Measurements from ENCODE around the gene SPECC1.
"Not testable (repeated sequence)": the region's sequence is repeated elsewhere in the genome, so short reads cannot be mapped to it uniquely, and the experiment has no call there.

Gene SPECC1

DNA sequence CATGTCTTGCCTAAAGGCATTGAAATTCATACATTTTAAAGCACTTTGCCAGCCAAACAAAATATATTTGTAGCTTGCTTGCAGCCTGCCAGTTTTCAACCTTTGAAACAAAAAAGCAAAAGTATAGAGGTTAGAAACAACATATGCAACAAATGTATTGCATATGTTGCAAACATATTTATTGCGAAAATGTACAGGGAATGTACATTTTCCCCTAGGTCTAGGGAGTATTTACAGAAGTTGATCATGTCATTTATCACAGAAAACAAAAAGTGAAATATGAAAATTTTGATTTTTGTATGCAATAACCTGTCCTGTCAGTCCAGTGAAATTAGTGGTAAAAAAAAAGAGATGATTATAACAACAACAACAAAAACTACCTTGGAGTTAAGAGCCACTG, 171.5 kb downstream of the SPECC1 start:
- DNase-seq: no peak

DNA sequence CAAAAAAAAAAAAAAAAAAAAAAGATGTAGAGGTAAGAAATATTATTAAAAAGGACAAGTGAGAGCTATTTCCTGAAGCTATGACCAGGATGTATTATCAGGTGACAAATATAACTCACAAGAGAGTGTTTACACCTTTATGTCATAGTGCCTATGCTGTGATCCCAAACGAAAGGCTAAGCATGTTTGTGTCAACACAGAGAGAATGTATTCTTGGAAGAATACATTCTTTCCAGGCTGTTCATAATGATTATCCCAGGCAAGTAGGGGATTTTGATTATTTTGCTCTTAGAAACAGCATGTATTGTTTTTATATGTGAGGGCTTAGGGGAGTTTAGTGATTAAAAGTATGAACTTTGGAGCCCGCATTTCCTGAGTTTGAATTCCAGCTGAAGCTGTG, 175.0 kb downstream of the SPECC1 start:
- DNase-seq: no peak

DNA sequence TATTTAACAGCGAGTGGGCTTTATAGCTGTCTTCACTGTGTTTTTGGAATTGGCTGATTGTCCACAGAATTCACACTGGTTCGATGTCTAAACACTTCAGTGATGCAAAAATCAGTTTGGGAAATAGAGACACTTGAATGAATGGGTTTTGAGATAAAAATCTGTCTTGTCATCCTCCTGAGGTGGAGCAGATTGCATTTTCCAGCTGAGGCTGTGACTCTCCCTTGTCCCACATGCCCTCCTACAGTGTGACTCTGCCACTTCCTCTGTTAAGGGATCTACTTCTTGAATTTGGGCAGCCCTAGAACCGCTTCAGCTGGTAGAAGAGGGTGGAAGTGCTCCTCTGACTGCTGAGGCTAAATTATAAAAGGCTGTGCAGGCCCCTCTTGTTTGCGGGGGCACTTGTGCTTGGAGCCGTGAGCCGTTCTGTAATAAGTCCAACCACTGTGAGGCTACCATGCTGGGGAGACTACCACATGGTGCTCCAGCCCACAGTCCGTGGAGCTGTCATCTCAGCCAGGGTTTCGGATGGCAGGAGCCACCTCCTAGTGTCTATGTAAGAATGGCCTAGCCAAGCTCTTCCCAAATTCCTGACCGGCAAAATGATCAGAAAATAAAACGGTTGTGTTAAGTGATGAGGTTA, 175.9 kb downstream of the SPECC1 start:
- no peak for DNase-seq

DNA sequence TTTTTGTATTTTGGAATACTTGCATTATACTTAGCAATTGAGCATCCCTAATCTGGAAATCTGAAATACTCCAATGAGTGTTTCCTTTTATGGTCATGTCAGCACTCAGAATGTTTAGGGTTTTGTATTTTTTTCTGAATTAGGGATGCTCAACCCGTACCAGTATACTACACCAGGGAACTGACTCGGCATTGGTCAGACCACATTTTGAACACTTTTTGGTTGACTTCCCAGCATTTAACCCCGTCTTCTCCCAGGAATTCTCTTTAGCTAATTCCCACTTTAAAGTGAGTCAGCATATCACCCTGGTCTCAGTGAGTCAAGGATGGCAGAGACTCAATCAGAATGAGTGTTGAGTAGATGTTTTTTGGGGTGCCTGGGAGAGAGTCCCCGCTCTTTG, 177.9 kb downstream of the SPECC1 start:
- no peak for DNase-seq

DNA sequence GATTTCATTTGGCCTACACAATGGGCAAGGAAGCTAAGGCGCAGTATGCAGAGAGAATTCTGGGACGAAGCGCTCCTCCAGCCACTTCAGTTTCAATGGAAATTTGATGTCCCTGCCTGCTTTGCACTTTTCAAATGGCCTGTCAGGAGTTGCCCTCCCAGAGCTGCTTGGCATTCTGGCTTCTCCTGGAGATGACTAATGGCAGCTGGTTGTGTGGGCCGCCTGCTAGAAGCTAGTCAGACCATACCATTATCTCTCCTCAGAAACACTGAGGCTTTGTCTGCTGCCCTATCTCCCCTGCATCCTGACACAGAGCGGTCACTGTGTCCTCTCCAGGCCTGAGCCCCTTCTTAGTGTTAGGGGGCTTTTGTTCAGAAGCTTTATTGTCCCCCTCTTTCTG, 180.1 kb downstream of the SPECC1 start:
- DNase-seq: no peak

DNA sequence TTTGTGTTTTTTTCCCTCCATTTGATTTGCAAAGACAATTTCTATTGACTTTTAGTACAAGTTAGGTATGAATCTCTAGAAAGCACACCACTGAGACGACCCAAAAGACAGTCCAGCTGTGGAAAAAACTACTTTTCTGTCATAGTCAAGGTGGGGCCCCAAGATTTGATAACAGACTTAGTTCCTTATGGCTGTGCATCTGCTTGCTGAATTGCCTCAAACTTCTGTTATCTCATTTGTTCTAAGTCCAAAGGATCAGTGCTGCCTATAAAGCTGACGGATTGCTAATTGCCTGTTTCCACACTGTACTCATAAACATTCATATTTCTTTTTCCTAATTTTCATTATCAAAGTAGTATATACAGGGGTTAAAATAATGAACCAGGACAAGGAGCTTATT, 180.8 kb downstream of the SPECC1 start:
- no peak for DNase-seq

DNA sequence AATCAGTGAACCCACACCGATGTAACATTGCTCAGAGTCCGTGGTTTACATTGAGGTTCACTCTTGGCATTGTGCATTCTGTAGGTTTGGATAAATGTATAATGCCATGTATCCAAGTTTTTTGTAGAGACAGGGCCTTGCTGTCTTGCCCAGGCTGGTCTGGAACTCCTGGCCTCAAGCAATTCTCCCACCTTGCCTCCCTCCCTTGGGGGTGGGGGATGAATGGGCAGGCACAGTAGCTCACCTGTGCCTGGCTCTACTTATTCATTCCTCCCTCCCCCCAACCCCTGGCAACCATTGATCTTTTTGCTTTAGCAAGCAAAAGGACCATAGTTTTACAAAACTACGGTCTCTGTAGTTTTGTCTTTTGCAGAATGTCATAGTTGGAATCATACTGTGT, 181.4 kb downstream of the SPECC1 start:
- DNase-seq: no peak

DNA sequence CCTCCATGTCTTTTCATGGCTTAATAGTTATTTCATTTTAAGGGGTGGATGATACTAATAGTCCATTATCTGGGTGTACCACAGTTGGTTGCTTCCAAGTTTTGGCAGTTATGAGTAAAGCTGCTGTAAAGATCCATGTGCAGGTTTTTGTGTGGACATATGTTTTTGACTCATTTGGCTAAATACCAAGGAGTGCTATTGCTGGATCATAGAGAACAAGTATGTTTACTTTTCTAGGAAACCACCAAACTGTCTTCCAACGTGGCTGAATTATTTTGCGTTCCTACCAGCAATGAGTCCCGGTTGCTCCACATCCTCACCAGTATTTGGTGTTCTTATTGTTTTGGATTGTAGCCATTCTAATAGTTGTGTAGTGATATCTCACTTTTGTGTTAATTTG, 181.9 kb downstream of the SPECC1 start:
- DNase-seq: no peak

DNA sequence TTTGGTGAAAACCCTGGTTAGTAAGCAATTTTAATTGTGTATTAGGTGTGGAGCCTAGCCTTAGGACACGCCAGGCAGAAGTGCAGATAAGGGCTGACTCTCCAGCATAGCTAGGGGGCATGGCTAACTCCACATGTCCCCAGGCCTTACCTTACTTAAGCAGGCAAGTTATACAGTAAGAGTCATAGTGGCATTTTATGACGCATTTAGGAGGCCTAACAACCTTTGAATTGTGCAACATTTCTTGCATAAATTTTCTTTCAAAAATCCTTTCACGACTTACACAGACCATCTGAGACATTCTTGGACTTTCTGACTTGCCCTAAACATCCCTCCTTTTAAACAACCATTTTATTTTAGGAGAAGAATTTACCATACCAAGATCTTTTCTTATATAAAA, 187.1 kb downstream of the SPECC1 start:
- DNase-seq: not testable (repeated sequence)

DNA sequence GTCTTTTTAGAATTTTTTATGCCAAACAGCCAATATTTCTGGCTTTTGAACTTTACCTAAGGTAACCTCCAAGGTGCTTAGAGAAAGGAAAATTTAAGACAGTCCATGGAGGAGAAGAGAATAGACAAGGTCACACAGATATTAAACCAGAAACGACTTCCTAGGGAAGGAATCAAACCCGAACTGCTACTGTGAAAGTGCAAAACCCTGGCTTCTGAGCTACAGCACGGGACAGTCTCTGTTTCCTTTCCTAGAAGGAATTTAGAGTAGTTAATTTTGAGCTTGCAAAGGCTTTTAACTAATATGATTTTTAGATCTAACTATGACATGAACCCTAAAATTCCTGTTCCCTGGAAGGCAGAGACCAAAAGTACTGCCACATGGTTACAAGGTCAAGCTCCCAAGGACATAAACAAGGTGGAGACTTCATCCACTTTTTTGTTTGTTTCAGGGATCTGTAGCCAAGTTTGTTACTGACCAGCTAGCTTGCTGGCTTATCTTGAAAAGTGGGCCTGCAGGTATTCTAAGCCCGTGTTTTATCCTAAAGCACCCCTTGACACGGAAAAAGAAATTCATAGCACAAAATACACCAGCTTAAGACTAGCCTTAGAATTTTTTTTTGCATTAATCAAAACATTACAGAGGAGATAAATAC, 188.2 kb downstream of the SPECC1 start:
- no peak for DNase-seq

DNA sequence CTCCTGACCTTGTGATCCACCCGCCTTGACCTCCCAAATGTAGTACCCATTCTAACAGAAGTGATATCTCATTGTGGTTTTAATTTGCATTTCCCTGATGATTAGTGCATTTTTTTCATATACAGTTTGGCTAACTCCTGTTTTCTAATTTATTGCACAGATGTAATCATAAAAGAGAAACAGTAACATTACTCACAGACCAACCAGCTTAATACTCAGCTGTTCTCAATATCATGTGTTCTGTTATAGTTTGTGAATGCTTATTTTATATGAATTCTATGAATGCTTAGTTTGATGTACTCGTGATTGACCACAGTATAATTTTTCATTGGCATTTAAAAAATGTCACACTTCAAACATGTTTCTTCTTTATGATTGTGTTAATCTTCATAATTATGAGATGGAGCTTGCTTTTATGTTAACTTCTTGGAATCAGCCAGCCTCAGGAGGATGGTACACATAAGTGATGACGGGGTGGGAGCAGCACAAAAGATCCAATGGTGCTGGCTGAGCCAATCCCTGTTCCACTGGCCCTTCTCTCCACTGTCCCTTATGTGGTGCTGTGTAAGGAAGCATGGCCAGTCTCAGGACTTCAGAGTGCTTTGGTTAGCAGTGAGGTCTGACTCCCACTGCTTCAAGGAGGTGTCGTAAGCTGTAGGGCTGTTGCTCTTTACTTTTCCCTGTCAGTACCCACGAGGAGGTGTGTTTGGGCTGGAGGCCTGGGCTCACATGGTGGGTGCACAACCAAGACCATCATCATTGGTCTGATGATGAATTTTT, 191.0 kb downstream of the SPECC1 start:
- DNase-seq: no peak

DNA sequence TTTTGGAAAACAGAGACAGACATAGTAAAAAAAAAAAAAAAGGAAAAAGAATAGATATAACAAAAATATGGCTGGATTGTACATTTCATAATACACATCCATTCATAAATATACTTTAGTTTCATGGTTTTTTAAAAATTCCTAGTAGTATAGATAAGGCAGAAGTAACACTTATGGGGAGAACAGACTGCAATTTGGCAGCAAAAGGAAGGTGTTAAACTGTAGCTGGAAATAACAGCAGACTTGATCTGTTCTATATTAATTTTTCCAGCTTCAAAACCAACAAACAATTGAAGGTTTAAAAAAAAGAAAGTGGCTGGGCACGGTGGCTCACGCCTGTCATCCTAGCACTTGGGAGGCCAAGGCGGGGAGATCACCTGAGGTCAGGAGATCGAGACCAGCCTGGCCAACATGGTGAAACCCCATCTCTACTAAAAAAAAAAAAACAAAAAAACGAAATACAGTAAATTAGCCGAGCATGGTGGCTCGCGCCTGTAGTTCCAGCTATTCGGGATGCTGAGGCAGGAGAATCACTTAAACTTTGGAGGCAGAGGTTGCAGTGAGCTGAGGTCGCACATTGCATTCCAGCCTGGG, 191.8 kb downstream of the SPECC1 start:
- DNase-seq: no peak

DNA sequence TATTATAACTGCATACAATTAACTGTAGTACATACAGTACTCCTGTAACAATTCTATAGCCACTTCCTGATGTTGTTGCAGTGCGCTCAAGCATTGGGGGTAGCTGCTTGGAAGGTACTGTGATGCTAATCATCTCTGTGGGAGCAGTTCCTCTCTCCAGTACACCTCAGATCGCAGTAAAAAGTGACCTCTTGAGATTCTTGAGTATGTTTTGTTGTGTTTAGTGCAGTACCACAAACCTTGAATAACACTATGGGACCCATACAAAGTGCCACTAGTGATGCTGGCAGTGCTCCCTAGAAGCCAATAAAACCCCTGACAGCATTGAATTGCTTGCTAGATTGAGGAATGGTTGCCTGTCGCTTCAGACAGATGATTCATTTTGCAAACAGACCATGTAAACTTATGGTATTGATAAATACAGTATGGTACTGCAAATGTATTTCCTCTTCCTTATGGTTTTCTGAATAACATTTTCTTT, 193.0 kb downstream of the SPECC1 start:
- DNase-seq: no peak

DNA sequence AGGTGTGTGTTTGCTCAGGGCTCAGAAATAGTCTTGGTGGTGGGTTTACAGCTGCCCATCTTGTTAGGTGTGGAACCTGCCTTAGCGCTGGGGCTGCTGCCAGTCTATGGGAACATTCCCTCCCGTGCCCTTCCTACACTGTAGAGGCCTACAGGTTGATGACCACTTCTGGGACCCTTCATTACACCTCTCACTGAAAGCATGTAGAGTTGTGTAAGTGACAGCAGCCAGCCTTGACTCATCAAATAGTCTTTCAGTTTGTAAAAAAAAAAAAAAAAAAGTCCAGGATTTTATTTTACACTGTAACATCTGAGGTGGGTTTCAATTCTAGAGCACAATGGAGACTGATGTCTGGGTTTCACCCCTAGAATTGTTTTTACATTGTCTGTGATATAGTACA, 193.9 kb downstream of the SPECC1 start:
- DNase-seq: no peak

DNA sequence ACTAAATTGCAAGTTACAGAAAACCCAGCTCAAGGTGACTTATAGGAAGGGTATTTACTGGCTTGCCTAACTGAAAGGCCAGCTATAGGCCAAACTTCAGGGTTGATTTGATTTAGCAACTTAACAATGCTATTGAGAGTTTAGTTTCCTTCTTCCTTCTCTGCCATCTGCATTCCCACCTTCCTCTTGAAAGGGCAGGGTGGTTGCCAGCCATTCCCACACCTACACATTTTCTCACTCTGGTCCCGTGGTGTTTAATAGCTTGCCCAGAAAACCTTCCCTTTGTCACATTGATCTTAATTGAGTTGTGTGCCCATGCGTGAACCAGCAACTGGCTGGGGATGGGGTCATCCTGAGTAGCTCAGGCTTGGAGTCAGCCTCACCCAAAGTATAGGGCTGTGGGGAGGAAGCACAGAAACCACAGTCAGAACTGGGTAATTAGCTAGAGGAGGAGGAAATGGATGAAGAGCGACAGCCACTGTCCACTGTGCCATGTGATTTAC, 194.7 kb downstream of the SPECC1 start:
- DNase-seq: no peak

DNA sequence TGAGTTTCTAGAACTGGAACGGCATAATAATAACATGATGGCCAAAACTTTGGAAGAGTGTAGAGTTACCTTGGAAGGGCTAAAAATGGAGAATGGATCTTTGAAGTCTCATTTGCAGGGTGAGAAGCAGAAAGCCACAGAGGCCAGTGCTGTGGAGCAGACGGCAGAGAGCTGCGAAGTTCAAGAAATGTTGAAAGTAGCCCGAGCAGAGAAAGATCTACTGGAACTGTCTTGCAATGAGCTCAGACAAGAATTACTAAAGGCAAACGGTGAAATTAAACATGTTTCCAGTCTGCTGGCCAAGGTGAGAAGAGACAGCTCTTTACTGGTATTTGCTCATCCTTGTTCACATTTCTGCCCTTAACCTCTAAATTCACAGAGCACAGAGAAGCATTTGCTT, 196.4 kb downstream of the SPECC1 start:
- no peak for DNase-seq

DNA sequence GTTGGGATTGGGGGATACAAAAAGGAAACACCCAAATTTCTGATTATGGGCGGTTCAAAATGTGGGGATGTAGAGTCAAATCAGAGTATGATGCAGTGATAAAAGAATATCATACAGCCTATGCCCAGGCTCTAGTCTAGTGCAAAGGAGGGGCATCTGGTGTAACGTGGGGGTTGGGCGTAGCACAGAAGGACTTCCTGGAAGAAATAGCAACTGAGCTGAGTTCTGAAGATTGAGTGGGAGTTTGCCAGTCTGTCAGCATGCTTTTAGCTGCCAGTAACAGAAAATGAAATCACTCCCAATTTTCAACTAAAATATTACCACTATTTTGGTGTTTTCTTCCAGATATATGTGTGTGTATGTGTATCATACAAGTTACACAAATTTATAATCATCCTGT, 196.9 kb downstream of the SPECC1 start:
- DNase-seq: peak; percentile 28 to 42

DNA sequence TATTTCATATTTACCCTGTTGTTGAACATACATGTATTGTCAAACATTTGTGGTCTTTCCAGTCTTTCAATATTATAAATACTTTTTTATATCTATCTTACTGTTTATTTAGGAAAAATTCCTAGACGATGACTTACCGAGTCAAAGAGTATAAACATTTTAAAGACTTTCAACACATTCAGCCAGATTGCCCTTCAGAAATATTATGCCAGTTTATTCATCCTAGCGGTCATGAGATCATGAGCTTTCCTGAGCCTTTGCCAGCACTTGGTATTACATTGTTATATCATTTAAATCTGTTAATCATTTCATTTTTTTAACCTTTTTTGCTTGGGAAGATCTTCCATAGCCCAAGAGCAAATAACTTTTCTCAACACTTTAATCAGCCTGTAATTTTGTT, 197.4 kb downstream of the SPECC1 start:
- DNase-seq: no peak

DNA sequence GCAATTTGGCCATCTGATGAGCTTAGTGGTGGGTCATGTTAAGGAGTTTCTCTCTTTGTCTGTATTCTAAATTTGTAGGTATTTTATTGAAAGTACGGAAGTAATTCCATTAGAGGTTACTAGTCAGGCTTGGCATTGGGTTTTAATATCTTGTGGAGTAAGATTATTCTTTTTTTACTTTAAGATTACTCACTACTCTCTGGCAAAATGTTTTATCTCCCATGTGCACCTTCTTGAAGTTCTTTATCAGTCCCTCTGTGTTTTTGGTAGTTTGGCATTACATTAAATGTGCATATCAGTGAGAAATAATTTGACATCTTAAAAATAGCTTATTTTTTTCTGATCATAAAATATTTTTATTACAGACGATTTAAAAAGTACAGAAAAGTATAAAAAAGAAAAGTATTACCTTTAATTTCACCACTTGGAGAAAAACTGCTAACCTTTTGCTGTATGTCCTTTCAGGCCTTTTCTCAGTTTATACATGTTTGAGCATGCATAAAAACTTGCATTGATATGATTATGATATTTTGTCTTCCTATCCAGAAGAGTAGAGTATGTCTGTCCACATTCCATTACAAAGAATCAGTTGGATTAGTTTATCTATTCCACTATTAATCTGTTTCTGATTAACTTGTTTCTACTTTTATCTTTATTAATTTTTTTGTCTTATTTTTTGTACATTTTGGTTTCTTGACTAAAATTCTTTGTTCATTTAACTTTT, 198.3 kb downstream of the SPECC1 start:
- no peak for DNase-seq

DNA sequence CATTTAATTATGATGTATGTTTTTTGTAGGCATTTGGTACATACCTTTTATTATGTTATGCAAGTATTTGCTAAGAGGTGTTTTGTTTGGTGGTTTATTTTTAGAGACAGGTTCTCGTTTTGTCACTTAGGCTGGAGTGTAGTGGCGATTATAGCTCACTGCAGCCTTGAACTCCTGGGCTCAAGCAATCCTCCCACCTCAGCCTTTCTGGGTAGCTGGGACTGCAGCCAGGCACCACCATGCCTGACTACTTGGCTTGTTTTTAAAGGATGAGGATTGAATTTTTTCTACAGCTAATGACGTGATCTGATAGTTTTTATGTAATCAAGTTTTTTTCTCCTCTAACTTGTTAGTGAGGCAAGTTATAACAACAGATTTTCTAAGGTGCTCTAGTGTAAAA, 199.6 kb downstream of the SPECC1 start:
- DNase-seq: no peak

DNA sequence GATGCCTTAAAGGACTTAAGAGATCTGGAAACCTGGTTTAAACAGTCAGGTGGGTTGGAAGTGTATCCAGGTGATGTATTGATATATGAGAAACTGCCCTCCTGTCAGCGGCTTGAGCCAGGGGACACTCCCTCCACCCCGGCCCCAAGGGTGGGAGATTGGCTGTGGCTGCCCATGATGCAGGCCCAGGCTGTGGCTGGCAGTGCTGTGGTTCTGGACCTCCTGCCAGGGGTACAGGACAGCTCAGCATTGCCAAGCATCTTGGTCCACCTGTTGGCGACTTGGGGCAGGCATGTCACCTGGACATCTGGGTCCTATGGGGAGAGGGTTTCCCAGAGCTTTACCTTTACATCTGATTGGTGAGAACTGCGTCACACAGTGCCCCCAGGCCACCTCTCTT, 201.0 kb downstream of the SPECC1 start:
- DNase-seq: no peak

DNA sequence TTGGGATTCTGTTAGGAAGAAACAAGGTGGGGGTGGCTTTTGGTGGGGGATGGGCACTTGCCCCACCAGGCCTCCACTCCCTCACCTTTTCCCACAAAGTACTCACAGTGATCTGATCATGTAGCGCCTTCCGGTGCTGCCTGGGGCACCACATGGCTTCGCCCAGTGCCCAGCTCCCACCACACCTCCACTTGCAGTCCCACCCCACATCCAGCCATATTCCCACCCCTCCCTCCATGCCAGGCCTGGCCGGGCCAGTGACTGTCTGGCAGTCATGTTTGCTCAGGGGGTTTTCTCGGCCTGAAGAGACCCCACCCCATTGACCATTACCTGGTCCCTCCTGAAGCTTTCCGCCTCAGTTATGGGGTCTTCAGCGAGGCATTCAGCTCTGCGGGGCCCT, 201.5 kb downstream of the SPECC1 start:
- no peak for DNase-seq

DNA sequence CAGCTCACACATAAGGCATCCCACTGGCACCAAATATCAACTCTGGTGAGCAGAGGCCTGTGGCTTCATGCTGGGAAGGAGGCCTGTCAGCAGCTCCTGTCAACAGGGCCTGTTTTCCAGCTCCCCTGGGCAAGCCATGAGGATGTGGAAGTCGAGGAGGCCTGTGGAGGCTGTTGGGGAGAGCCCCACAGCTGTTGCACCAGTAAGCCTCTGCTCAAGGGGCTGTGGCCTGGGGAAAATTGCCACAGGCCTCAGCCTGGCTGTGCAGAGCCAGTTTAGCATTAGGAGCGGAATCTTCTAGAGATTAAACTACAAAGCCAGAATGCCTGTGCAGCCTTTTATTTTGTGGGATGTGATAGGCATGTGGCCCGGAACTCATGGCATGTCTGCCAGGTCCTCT, 202.1 kb downstream of the SPECC1 start:
- DNase-seq: no peak

All from activated T-cell treated with anti-CD3 and anti-CD28 coated beads, Interleukin-2, amount 50 U/mL, for 48 hours (primary cell).